K562 (cell line): ENCODE data around the gene PRKRIP1. TPM values are rescaled to one million over a fixed set of nuclear protein-coding genes. Genes with fewer than 3 reads are reported as not detected.

Source experiments
- ARID2 ChIP-seq: fragments of 450-650 bp; IDR thresholded peaks from 2 replicates; pipeline ENCODE4 v1.6.1; 2017; ENCODE audit warnings: antibody characterized with exemption, mild to moderate bottlenecking
- CREB3 ChIP-seq: fragments of 450-650 bp; conservative IDR thresholded peaks from 2 replicates; pipeline ENCODE4 v1.6.1; 2016; ENCODE audit warnings: missing genetic modification characterization, low read depth, mild to moderate bottlenecking, missing compliant biosample characterization, moderate library complexity
- CTCF ChIP-seq, 3 experiments: IDR thresholded peaks in 2 of 3; conservative IDR thresholded peaks in 1 of 3; 2 replicates each; pipeline ENCODE4 v1.5.1; 2011 to 2012; ENCODE audit warnings: low read length in 3 of 3, mild to moderate bottlenecking in 3 of 3, control low read depth in 2 of 3, improper control_type of control experiment in 1 of 3, inconsistent platforms in 1 of 3, low read depth in 1 of 3, mixed read lengths in 1 of 3, moderate library complexity in 1 of 3; ENCODE audit not compliant: insufficient read depth in 2 of 3
- DEAF1 ChIP-seq: fragments of 450-650 bp; formaldehyde crosslinking; IDR thresholded peaks from 2 replicates; pipeline ENCODE4 v1.4.0; 2020; ENCODE audit warnings: mild to moderate bottlenecking, moderate library complexity
- EP300 ChIP-seq: IDR thresholded peaks from 2 replicates; pipeline ENCODE4 v1.6.1; 2012; ENCODE audit warnings: low read length, improper control_type of control experiment
- HDAC2 ChIP-seq: fragments of 450-650 bp; IDR thresholded peaks from 2 replicates; pipeline ENCODE4 v1.6.1; 2016; ENCODE audit warnings: mild to moderate bottlenecking
- HMG20B ChIP-seq: fragments of 250-450 bp; sonication (Bioruptor Pico); IDR thresholded peaks from 2 replicates; pipeline ENCODE4 v1.5.0; 2021; ENCODE audit warnings: mild to moderate bottlenecking
- MAZ ChIP-seq, 2 experiments: fragments of 450-650 bp in 1 of 2; sonication (generic) in 1 of 2; formaldehyde crosslinking; IDR thresholded peaks in 1 of 2; conservative IDR thresholded peaks in 1 of 2; 2 replicates each; pipeline versions ENCODE4 v1.4.0 to v1.5.0; 2020; ENCODE audit warnings: mild to moderate bottlenecking in 1 of 2, missing genetic modification reagents in 1 of 2
- MLX ChIP-seq, 2 experiments: fragments of 450-650 bp in 1 of 2; sonication (generic) in 1 of 2; formaldehyde crosslinking; conservative IDR thresholded peaks; 2 replicates each; pipeline versions ENCODE4 v1.4.0 to v1.8.1; 2020 to 2022; ENCODE audit warnings: mild to moderate bottlenecking in 1 of 2, missing genetic modification reagents in 1 of 2
- MTA1 ChIP-seq: fragments of 450-650 bp; IDR thresholded peaks from 2 replicates; pipeline ENCODE4 v1.6.1; 2017; ENCODE audit warnings: borderline replicate concordance
- POLR2AphosphoS2 ChIP-seq: IDR thresholded peaks from 2 replicates; pipeline ENCODE4 v1.6.1; 2012; ENCODE audit warnings: low read length, improper control_type of control experiment
- SMC3 ChIP-seq: conservative IDR thresholded peaks from 2 replicates; pipeline ENCODE4 v1.6.1; 2011; ENCODE audit warnings: low read depth, low read length, improper control_type of control experiment; ENCODE audit not compliant: insufficient read depth
- SNRNP70 ChIP-seq: fragments of 200-400 bp; formaldehyde crosslinking; optimal IDR thresholded peaks from 2 replicates; pipeline ENCODE3; 2017; ENCODE audit warnings: low read depth, low read length
- STAT6 ChIP-seq: sonication (generic); formaldehyde crosslinking; IDR thresholded peaks from 2 replicates; pipeline ENCODE4 v1.8.1; 2023; ENCODE audit warnings: mild to moderate bottlenecking, missing genetic modification reagents
- TCF7 ChIP-seq: sonication (generic); IDR thresholded peaks from 2 replicates; pipeline ENCODE4 v1.6.1; 2016; ENCODE audit warnings: antibody characterized with exemption, borderline replicate concordance
- TGIF2 ChIP-seq: sonication (generic); formaldehyde crosslinking; IDR thresholded peaks from 2 replicates; pipeline ENCODE4 v1.8.1; 2022; ENCODE audit warnings: mild to moderate bottlenecking, missing genetic modification reagents, moderate library complexity
- ZNF780A ChIP-seq: fragments of 250-450 bp; sonication (Bioruptor Pico); IDR thresholded peaks from 2 replicates; pipeline ENCODE4 v1.5.0; 2021; ENCODE audit warnings: mild to moderate bottlenecking
- polyA plus RNA-seq, 8 experiments: library from polyadenylated mRNA; depleted of rRNA in 4 of 8; stranded (reverse) in 5 of 8; unstranded in 3 of 8; fragments of >200 nt; fragmentation: Nextera tagmentation in 2 of 8; fragmentation: Illumina TruSeq in 1 of 8; extraction: Ambion mirVana in 2 of 8; extraction: Trizol in 1 of 8; gene quantifications; 2 replicates each; pipeline versions ENCODE4 v1.2.1 to v1.2.3, GENCODE V29; 2011 to 2014; ENCODE audit warnings: inconsistent platforms in 1 of 8, missing spikeins in 1 of 8
- total RNA-seq, 7 experiments: library from RNA; depleted of rRNA in 6 of 7; stranded (reverse); fragments of >200 nt in 6 of 7; fragmentation: Illumina TruSeq in 2 of 7; extraction: Trizol in 2 of 7; gene quantifications; 2 replicates each; pipeline versions ENCODE4 v1.2.1 to v1.2.3, GENCODE V29; 2011 to 2021; ENCODE audit warnings: low replicate concordance in 1 of 7

PRKRIP1 gene
- total and polyA plus RNA-seq, 9 of the 15 experiments (the other 6 are each of a cell fraction or from before 2014, with no cell fraction given): 14.9 to 52.1 (median 19.8) TPM

- TF ChIP-seq CTCF (IDR thresholded peaks at IDR 0.05 in 2 of 3, conservative IDR thresholded peaks at IDR 0.05 in 1 of 3; ENCODE audit: insufficient read depth in 2 of 3, low read depth in 1 of 3, low read length in 3 of 3) (peak; percentile 94 to 97 (median 96)), HDAC2 (0 out of 2 replicates have a peak, but pooled peaks have one; percentile 29), TCF7 (no peak), POLR2AphosphoS2 (0 out of 2 replicates have a peak, but pooled peaks have one; percentile 41), CREB3 (tag) (no peak), MLX (CRISPR knock-in tag; conservative IDR thresholded peaks at IDR 0.05) (no peak), DEAF1 (CRISPR knock-in tag) (peak; percentile 51), SNRNP70 (no peak), ARID2 (peak; percentile 72), MTA1 (no peak), EP300 (no peak), STAT6 (CRISPR knock-in tag) (0 out of 2 replicates have a peak, but pooled peaks have one; percentile 21), SMC3 (peak; percentile 96), ZNF780A (CRISPR knock-in tag) (no peak), MAZ (CRISPR knock-in tag; conservative IDR thresholded peaks at IDR 0.05 in 1 of 2, IDR thresholded peaks at IDR 0.05 in 1 of 2) (peak; percentile 22 to 35; a peak in 1 of 4 replicates), HMG20B (no peak), TGIF2 (0 out of 2 replicates have a peak, but pooled peaks have one; percentile 45)
These were observed 5.3 kb upstream of the PRKRIP1 start (continued) for GRCh38 chr7:102390697-102391484.
